Measurements from ENCODE around the gene THBD.
"Not testable (repeated sequence)": the region's sequence is repeated elsewhere in the genome, so short reads cannot be mapped to it uniquely, and the experiment has no call there.

Gene THBD

DNA sequence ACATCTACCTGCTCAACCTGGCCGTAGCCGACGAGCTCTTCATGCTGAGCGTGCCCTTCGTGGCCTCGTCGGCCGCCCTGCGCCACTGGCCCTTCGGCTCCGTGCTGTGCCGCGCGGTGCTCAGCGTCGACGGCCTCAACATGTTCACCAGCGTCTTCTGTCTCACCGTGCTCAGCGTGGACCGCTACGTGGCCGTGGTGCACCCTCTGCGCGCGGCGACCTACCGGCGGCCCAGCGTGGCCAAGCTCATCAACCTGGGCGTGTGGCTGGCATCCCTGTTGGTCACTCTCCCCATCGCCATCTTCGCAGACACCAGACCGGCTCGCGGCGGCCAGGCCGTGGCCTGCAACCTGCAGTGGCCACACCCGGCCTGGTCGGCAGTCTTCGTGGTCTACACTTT lies 13.7 kb downstream of the THBD start:
- DNase-seq (ENCODE audit: low read depth in 2 of 2) = no peak

DNA sequence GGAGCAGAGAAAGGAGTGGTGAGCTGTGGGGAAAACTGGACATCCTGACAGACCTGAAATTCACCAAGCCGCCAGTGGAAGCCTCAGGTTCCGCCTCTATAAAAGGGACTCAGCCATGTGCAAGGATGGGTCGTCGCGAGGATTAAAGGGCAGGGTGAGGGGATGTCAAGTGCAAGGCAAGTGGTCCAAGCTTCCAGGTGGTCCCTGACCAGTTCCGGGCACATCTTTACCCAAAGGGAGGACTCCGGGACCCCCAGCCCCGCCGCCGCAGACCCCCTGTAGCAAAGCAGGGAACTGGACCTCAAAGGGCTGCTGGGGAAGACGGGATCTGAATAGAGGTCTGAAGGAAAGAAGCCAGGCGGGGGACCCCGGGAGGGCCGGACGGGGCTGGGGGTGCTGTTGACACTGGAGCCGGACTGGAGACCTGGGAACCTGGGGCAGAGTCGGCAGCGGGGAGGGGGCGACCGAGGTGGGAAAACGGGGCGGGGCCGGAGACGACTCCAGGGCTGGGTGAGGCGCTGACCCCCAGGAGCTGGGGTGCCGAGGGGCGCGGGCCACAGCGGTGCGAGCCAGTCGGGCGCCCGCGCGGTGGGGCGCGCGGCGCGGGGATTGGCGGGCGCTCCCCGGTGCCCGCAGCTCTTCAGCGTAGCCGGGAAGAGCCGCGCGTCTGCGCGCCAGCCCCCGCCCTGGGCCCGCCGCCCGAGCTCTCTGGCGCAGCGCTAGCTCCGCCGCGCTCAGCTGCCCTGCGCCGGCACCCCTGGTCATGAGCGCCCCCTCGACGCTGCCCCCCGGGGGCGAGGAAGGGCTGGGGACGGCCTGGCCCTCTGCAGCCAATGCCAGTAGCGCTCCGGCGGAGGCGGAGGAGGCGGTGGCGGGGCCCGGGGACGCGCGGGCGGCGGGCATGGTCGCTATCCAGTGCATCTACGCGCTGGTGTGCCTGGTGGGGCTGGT lies 14.5 kb downstream of the THBD start, which contains the start of gene SSTR4:
TSS of gene SSTR4 (plus strand) at position 592 of the 951 bp plus-strand sequence. CDS start at position 764, 172 bp downstream.
- no peak for DNase-seq (ENCODE audit: low read depth in 2 of 2)

DNA sequence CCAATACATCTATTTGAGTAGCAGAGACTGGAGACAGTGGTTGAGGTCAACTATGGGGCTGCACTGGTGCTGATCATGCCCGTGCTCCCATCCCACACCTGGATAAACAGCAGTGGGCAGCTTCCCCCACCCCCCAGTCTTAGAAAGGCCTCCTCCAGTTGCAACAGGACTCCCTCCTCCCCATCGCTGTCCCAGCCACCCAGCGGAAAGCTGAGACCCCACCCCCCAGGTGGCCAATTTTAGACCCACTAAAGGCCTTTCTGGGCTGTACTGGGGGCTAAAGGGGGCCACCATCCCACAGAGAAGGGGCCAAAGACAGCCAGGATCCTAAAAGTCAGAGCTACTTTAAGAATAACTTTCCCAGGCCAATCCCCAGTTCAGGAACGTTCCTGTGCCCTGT lies 15.6 kb downstream of the THBD start:
- DNase-seq (ENCODE audit: low read depth in 2 of 2) = no peak

GRCh38 chr20:23032750-23033078 lies 16.8 kb downstream of the THBD start:
- DNase-seq (ENCODE audit: low read depth in 2 of 2) = no peak

GRCh38 chr20:23032056-23032749 lies 17.3 kb downstream of the THBD start:
- no peak for DNase-seq (ENCODE audit: low read depth in 2 of 2)

DNA sequence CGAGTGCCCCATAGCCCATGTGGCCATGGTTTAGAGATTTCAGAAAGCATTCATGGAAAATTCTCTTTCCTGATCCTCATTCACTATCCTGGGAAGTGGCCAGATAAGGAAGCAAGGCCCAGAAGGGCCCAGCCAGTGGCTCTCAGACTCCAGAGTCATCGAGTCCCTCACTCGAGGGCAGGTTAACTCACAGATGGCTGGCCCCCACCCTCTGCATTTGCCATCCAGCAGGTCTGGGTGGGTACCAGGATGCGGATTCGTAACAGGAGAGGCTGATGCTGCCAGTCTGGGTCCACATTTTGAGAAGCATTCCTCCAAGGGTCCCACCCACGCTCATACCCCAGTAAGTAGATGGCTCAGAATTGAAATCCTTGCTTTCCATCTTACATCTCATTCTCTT lies 18.1 kb downstream of the THBD start:
- DNase-seq (ENCODE audit: low read depth in 2 of 2) = no peak

GRCh38 chr20:23029324-23029723 lies 20.1 kb downstream of the THBD start:
- no peak for DNase-seq (ENCODE audit: low read depth in 2 of 2)

- DNase-seq (ENCODE audit: low read depth in 2 of 2) = no peak
These were observed 21.1 kb downstream of the THBD start for GRCh38 chr20:23028392-23028791.

DNA sequence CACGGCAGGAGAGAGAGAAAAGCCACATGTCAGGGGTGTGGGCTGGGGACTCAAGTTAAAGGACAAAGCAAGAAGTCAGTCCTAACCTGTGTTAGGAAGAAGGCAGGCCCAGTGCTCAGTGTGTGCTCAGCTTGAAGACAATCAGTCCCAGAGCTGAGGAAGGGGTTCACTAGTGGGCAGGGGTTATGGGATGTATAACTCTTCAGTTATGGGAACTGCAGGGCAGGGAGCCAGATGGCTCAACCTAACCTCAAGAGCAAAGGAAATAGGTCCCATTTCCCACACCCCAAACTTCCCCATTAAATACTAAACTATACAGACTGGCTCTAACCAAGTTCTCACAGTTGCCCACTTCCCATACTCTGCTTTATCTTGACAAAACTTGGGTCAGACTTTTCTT lies 21.8 kb downstream of the THBD start:
- DNase-seq (ENCODE audit: low read depth in 2 of 2) = no peak

DNA sequence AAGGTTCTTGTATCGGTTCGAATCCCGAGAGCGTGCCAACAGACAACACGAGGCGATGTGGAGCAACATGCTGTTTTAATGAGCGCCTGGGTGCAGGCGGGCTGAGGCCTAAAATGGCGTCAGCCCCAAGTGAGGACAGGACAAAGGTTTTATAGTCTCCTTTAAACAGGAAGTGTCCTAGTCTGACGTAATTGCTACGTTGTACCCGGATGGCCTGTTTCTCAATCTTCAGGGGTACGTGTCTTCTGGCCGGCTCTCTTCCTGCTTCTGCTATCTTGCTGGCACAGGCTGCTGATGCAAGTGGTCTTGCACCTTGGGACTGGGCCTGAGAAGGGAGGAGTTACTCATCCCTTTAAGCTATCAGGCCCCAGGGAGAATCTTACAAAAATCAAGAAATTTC lies 24.0 kb downstream of the THBD start:
- DNase-seq (ENCODE audit: low read depth in 2 of 2) = not testable (repeated sequence)

- no peak for DNase-seq (ENCODE audit: low read depth in 2 of 2)
These were observed 24.8 kb downstream of the THBD start for GRCh38 chr20:23024701-23025100.

DNA sequence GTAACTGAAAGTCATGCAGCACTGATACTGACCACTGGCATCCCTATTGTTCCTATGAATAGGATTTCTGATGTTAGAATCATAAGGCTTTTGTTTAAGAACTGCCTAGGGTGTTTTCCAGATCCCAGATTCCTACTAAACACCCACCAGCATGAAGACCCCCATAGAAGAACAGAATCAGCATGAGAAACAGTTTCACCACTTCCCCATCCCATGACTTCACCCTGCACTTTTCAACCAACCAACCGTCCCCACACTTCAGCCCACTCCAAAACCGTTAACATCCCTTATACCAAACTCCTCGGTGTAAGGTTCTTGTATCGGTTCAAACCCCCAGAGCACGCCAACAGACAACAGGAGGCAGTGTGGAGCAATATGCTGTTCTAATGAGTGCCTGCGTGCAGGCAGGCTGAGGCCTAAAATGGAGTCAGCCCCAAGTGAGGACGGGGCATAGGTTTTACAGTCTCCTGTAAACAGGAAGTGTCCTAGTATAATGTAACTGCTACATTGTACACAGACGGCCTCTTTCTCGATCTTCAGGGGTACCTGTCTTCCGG lies 25.8 kb downstream of the THBD start:
- no peak for DNase-seq (ENCODE audit: low read depth in 2 of 2)

- DNase-seq (ENCODE audit: low read depth in 2 of 2) = no peak
These were observed 26.6 kb downstream of the THBD start for GRCh38 chr20:23022849-23023248.

DNA sequence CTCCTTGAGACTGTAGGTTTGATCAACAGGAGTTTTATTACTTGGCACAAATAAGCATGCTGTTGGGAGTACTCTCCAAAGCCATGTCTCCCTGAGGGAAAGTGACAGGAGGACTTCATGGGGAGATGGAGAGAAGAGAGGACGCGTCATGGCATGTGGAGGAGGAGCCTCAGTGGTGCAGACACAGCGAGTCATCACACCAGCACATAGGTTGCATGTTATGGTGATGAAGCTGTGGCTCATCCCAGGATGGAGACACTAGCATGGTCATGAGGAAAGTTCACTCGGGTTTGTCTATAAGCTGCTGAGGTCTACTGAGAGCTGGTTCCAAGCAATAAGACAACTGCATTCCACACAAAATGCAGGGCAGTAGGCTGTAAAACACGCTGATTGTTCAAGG lies 27.5 kb downstream of the THBD start:
- DNase-seq (ENCODE audit: low read depth in 2 of 2) = no peak

DNA sequence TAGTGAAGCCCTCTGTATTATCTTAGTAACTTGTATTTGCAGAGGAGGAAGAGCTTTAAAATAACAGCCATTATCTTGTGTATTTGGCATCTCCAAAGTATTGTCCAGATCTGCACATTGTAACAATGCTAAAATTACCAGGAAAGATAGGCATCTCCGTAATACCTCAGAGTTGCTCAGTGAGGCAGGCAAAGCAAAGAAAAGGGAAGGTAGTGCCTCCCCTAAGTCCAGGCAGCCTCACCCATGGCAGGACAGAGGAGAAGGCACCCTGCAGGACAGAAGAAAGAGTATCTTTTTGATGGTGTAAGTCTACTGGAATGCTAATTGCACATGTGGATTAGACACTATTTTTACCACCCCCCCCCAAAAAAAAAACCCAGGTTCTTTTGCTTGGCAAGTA lies 27.9 kb downstream of the THBD start:
- DNase-seq (ENCODE audit: low read depth in 2 of 2) = no peak

GRCh38 chr20:23020230-23021018 lies 29.0 kb downstream of the THBD start:
- no peak for DNase-seq (ENCODE audit: low read depth in 2 of 2)

- no peak for DNase-seq (ENCODE audit: low read depth in 2 of 2)
These were observed 30.1 kb downstream of the THBD start for GRCh38 chr20:23019403-23019802.

GRCh38 chr20:23018941-23019340 lies 30.5 kb downstream of the THBD start:
- no peak for DNase-seq (ENCODE audit: low read depth in 2 of 2)

- no peak for DNase-seq (ENCODE audit: low read depth in 2 of 2)
These were observed 31.0 kb downstream of the THBD start for GRCh38 chr20:23018432-23018831.

GRCh38 chr20:23017516-23017915 lies 32.0 kb downstream of the THBD start:
- no peak for DNase-seq (ENCODE audit: low read depth in 2 of 2)

DNA sequence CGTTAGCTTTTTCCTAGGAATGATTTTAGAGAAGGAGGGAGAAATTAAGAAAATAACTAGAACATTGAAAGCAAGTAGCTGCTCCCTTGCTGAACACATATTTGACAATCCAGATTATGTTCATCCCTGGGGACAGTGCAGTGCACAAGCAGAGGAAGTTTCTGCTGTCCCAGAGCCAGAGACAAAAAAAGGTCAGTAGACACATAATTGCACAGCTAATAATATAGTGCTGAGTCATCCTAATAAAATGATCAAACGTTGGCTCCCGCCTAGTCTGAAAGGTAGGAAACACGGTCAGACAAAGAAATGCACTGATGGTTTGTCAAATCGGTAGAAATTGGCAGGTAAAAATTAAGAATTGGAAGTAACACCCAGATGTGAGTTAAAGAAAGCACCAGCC lies 36.0 kb downstream of the THBD start:
- no peak for DNase-seq (ENCODE audit: low read depth in 2 of 2)
